IMR-90 (cell line): ENCODE measurements around the gene GCSAM. TPM values are rescaled to one million over a fixed set of nuclear protein-coding genes. Genes with fewer than 3 reads are reported as not detected.

Experiments used
- ATAC-seq: fragments of 200-7000 bp; cut with Tn5 transposase; 2 replicates; pipeline ENCODE4 v1.9.1; 2020; ENCODE audit warnings: low read depth, mild to moderate bottlenecking, moderate library complexity
- BruUV-seq: library from RNA; stranded (reverse); fragments of 400-500 nt; replicated peaks from 2 replicates; lab custom pipeline; 2021; lab: Mats Ljungman, UMichigan
- CTCF ChIA-PET: fragments of 300-600 bp; formaldehyde crosslinking; extraction: SDS; loops from one replicate; lab custom pipeline; 2021; ENCODE audit warnings: antibody characterized with exemption; lab: Yijun Ruan, JAX
- POLR2A ChIA-PET: fragments of 300-600 bp; sonication (Branson Sonifier 250); formaldehyde crosslinking; loops from one replicate; lab custom pipeline; 2022; ENCODE audit warnings: antibody characterized with exemption; ENCODE audit not compliant: unreplicated experiment; lab: Charles Lee
- DNase-seq: peaks from one replicate; pipeline ENCODE4 v3.0.0; 2013
- H2AFZ ChIP-seq: replicated peaks from 2 replicates; pipeline ENCODE3; 2013; ENCODE audit warnings: low read length, mild to moderate bottlenecking; ENCODE audit not compliant: poor library complexity
- H2AK5ac ChIP-seq: 2 replicates; pipeline ENCODE4 v1.6.1; 2013; ENCODE audit warnings: low read depth, low read length, inconsistent platforms
- H2AK9ac ChIP-seq: replicated peaks from 2 replicates; pipeline ENCODE3; 2013; ENCODE audit warnings: mild to moderate bottlenecking, low read depth, low read length, moderate library complexity; ENCODE audit not compliant: poor library complexity
- H2BK120ac ChIP-seq: 2 replicates; pipeline ENCODE4 v1.6.1; 2013; ENCODE audit warnings: low read depth, low read length, inconsistent platforms
- H2BK15ac ChIP-seq: 3 replicates; pipeline ENCODE4 v1.6.1; 2013; ENCODE audit warnings: low read depth, low read length, inconsistent platforms
- H2BK20ac ChIP-seq: 2 replicates; pipeline ENCODE4 v1.6.1; 2013; ENCODE audit warnings: low read depth, mild to moderate bottlenecking, inconsistent platforms, low read length, moderate library complexity
- H2BK5ac ChIP-seq: 2 replicates; pipeline ENCODE4 v1.6.1; 2013; ENCODE audit warnings: mild to moderate bottlenecking, low read depth, low read length, inconsistent platforms; ENCODE audit not compliant: poor library complexity, severe bottlenecking
- H3K14ac ChIP-seq: replicated peaks from 2 replicates; pipeline ENCODE4 v1.6.1; 2013; ENCODE audit warnings: low read depth, low read length, inconsistent platforms
- H3K18ac ChIP-seq: 2 replicates; pipeline ENCODE4 v1.6.1; 2013; ENCODE audit warnings: low read depth, low read length, control low read depth
- H3K23ac ChIP-seq: 2 replicates; pipeline ENCODE4 v1.6.1; 2013; ENCODE audit warnings: low read depth, low read length, inconsistent platforms
- H3K27ac ChIP-seq: 2 replicates; pipeline ENCODE4 v1.5.1; 2013; ENCODE audit warnings: mild to moderate bottlenecking, control low read depth, low read length; ENCODE audit not compliant: insufficient read depth
- H3K27me3 ChIP-seq: 2 replicates; pipeline ENCODE4 v1.6.1; 2013; ENCODE audit warnings: low read length; ENCODE audit not compliant: control insufficient read depth, insufficient read depth
- H3K36me3 ChIP-seq: 2 replicates; pipeline ENCODE4 v1.6.1; 2013; ENCODE audit warnings: low read length, mixed read lengths; ENCODE audit not compliant: control insufficient read depth, insufficient read depth
- H3K4ac ChIP-seq: 2 replicates; pipeline ENCODE4 v1.6.1; 2013; ENCODE audit warnings: low read depth, low read length, inconsistent platforms
- H3K4me1 ChIP-seq: 2 replicates; pipeline ENCODE4 v1.6.1; 2013; ENCODE audit warnings: low read length, mixed read lengths; ENCODE audit not compliant: control insufficient read depth, insufficient read depth
- H3K4me2 ChIP-seq: 2 replicates; pipeline ENCODE4 v1.6.1; 2013; ENCODE audit warnings: low read depth, mild to moderate bottlenecking, control low read depth, low read length, moderate library complexity
- H3K4me3 ChIP-seq: 2 replicates; pipeline ENCODE4 v1.5.1; 2013; ENCODE audit warnings: low read depth, mild to moderate bottlenecking, control low read depth, low read length, moderate library complexity; ENCODE audit not compliant: insufficient read depth
- H3K56ac ChIP-seq: 2 replicates; pipeline ENCODE4 v1.6.1; 2013; ENCODE audit warnings: low read length, inconsistent platforms; ENCODE audit not compliant: insufficient read depth; ENCODE audit errors: extremely low read depth
- H3K79me1 ChIP-seq, 2 experiments: 2 replicates each; pipeline ENCODE4 v1.6.1; 2013; ENCODE audit warnings: low read length in 2 of 2, inconsistent platforms in 1 of 2, low read depth in 1 of 2
- H3K9ac ChIP-seq: 2 replicates; pipeline ENCODE4 v1.6.1; 2013; ENCODE audit warnings: low read depth, low read length, control low read depth
- H3K9me1 ChIP-seq: 2 replicates; pipeline ENCODE4 v1.6.1; 2013; ENCODE audit warnings: low read length, inconsistent platforms; ENCODE audit not compliant: insufficient read depth
- H3K9me3 ChIP-seq: 2 replicates; pipeline ENCODE4 v1.6.1; 2013; ENCODE audit warnings: low read length; ENCODE audit not compliant: control insufficient read depth, insufficient read depth
- H4K20me1 ChIP-seq: 2 replicates; pipeline ENCODE4 v1.6.1; 2013; ENCODE audit warnings: low read length, inconsistent platforms; ENCODE audit not compliant: insufficient read depth
- H4K5ac ChIP-seq: 2 replicates; pipeline ENCODE4 v1.6.1; 2013; ENCODE audit warnings: mild to moderate bottlenecking, low read depth, low read length, control low read depth
- H4K8ac ChIP-seq, 2 experiments: 2 replicates each; pipeline ENCODE4 v1.6.1; 2013; ENCODE audit warnings: low read depth in 2 of 2, low read length in 2 of 2, control low read depth in 1 of 2, inconsistent platforms in 1 of 2
- H4K91ac ChIP-seq: 2 replicates; pipeline ENCODE4 v1.6.1; 2013; ENCODE audit warnings: low read depth, low read length, inconsistent platforms; ENCODE audit not compliant: insufficient read depth
- BHLHE40 ChIP-seq: fragments of 150-350 bp; IDR thresholded peaks from 2 replicates; pipeline ENCODE4 v1.6.1; 2016; ENCODE audit warnings: mild to moderate bottlenecking, low read depth, low read length
- CEBPB ChIP-seq: IDR thresholded peaks from 2 replicates; pipeline ENCODE4 v1.6.1; 2012; ENCODE audit warnings: low read depth, low read length, improper control_type of control experiment
- CTCF ChIP-seq: conservative IDR thresholded peaks from 2 replicates; pipeline ENCODE4 v1.5.1; 2012; ENCODE audit warnings: mild to moderate bottlenecking, low read depth, low read length, improper control_type of control experiment
- ELK1 ChIP-seq: fragments of 150-350 bp; IDR thresholded peaks from 2 replicates; pipeline ENCODE4 v1.6.1; 2016; ENCODE audit warnings: low read depth, mild to moderate bottlenecking, low read length, moderate library complexity, borderline replicate concordance
- FOS ChIP-seq: fragments of 150-350 bp; IDR thresholded peaks from 2 replicates; pipeline ENCODE4 v1.6.1; 2016; ENCODE audit warnings: low read depth, low read length
- MAFK ChIP-seq: IDR thresholded peaks from 2 replicates; pipeline ENCODE4 v1.6.1; 2012; ENCODE audit warnings: low read depth, low read length, improper control_type of control experiment
- MXI1 ChIP-seq: IDR thresholded peaks from 2 replicates; pipeline ENCODE4 v1.6.1; 2012; ENCODE audit warnings: low read depth, mild to moderate bottlenecking, low read length, moderate library complexity, borderline replicate concordance
- NFE2L2 ChIP-seq: fragments of 150-350 bp; IDR thresholded peaks from 2 replicates; pipeline ENCODE4 v1.6.1; 2016; ENCODE audit warnings: low read depth, mild to moderate bottlenecking, low read length
- POLR2A ChIP-seq: IDR thresholded peaks from 2 replicates; pipeline ENCODE4 v1.6.1; 2012; ENCODE audit warnings: mild to moderate bottlenecking, low read depth, low read length
- RCOR1 ChIP-seq: IDR thresholded peaks from 2 replicates; pipeline ENCODE4 v1.6.1; 2012; ENCODE audit warnings: mild to moderate bottlenecking, low read length, improper control_type of control experiment; ENCODE audit not compliant: insufficient replicate concordance
- USF2 ChIP-seq: fragments of 150-350 bp; IDR thresholded peaks from 2 replicates; pipeline ENCODE4 v1.6.1; 2017; ENCODE audit warnings: mild to moderate bottlenecking, antibody characterized with exemption, low read length, low read depth
- WGBS, 2 experiments: methylation state at CpG; one replicate each; pipeline versions ENCODE4 v1.1.5 to v1.1.7; 2013; ENCODE audit warnings: missing lambda C conversion rate in 2 of 2; ENCODE audit not compliant: insufficient read length in 1 of 2; ENCODE audit errors: extremely low coverage in 2 of 2; 5-methylcytosine and 5-hydroxymethylcytosine counted together
- dilution Hi-C: fragments of 300-500 bp; cut with HindIII; formaldehyde crosslinking; loops from one replicate; pipeline ENCODE4 v1.14.3; 2018; ENCODE audit warnings: low sequenced_read_pairs; ENCODE audit not compliant: unreplicated experiment
- in situ Hi-C: fragments of 300-500 bp; cut with MboI; formaldehyde crosslinking; loops from 3 replicates; pipeline ENCODE4 v1.14.3; 2019; ENCODE audit warnings: low sequenced_read_pairs, inconsistent platforms, mixed read lengths
- intact Hi-C: fragments of 100-400 bp; cut with micrococcal nuclease; formaldehyde crosslinking; loops from 2 replicates; pipeline ENCODE4 v1.10.0; 2022
- polyA plus RNA-seq, 3 experiments: library from polyadenylated mRNA; depleted of rRNA; stranded (reverse); fragments of >200 nt; gene quantifications; 2 replicates each; pipeline ENCODE4 v1.2.3, GENCODE V29; 2012; ENCODE audit warnings: low replicate concordance in 1 of 3
- total RNA-seq: library from RNA; depleted of rRNA; stranded (reverse); fragments of >200 nt; gene quantifications from 2 replicates; pipeline ENCODE4 v1.2.3, GENCODE V29; 2012

GCSAM gene
- total and polyA plus RNA-seq, 2 of the 4 experiments (the other 2 are of a cell fraction) = not detected

DNA sequence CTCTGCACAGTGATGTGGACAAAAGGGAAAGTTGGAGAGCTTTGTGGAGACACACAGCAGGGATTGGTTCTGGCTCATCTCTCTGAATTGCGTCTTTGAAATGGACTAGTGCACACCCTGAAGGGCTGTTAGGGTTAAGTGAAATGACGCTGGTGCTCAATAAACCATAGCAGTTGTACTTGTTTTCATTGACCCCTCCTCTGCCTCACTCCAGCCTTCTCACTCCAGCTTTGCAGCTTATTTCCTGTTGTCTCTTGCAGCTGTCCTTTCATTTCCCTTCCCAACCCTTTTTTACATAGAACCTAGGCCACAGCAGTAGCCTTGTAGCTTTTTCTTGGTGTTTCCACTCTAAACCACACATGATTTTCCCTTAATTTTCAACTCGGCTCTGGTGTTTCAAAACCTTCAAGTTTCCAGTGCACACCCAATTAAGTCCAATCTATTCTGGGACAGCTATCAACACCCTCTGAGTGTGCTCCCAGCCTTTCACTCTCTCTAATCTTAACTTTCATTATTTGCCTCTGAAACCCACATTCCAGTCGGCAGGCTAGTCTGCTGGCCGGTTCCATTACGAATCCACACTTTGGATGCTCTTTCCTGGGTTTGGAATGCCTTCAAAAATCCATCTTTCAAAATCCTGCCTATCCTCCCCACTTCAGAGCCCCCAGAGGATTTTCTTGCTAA, 40.4 kb downstream of the GCSAM start (continued):
- TF ChIP-seq USF2 (no peak), CEBPB (no peak)

DNA sequence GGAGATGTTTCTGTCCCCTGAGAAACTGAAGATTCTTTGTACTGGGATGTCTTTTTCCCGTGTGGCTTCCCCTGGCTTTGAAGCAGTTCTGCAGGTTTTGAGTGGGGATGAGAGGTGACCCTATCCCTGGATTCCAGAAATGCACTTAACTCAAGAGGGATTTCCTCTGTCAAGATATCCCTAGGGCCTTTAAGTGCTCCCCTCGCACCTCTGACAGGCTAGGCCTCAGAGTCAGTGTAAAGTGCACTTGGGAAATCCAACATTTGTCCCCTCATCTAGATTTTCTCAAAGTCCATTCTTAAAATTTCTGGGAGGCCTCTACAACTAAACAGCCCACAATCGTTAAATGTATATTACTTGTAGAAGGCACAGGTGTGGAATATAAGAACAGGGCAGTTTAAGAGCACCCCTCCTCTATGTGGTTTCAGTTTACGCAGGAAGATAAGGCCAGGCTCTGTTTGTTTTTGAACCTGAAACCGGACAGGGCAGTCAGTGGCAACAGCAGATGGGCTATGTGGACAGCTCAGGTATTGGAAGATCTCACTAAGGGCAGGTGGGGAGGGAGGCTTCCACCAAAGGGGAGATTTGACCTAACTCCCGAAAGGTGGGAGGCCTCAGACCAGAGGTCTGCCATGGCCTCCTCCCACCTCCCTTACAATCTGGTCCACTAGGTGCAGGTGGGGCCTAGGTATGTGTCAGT, 42.0 kb downstream of the GCSAM start:
- no CpG with 5 or more reads among the region's 6 CpGs for WGBS, 2 experiments
- Histone ChIP-seq H3K9ac (no peak overlapping the region), H3K23ac (0 out of 2 replicates have a peak overlapping the region, but pooled peaks have one; percentile 12), H3K9me3 (peaks cover 3% of the 10 kb centered on the region; the same call in 1 of the 2 replicates), H3K27me3 (no peaks in the 10 kb centered on the region), H4K8ac (no peak overlapping the region), H2AK5ac (no peak overlapping the region), H2BK15ac (no peak overlapping the region), H2AK9ac (no peak overlapping the region), H3K36me3 (no peaks in the 10 kb centered on the region), H3K4me3 (no peak overlapping the region), H3K18ac (no peak overlapping the region), H3K56ac (no peak overlapping the region), H3K4me1 (peaks cover 12% of the 10 kb centered on the region), H2BK5ac (no peak overlapping the region), H3K9me1 (peaks cover 13% of the 10 kb centered on the region; the same call in 1 of the 2 replicates), H3K4me2 (no peak overlapping the region), H2BK20ac (peak overlapping the region; percentile 34; the same call in 1 of the 2 replicates), H2BK120ac (no peak overlapping the region), H4K20me1 (no peaks in the 10 kb centered on the region), H3K27ac (no peak overlapping the region), H2AFZ (no peak overlapping the region), H3K4ac (no peak overlapping the region), H4K5ac (no peak overlapping the region; the same call in 1 of the 2 replicates), H4K91ac (no peak overlapping the region; the same call in 1 of the 2 replicates), H3K14ac (no peak overlapping the region), H3K79me1 (peaks cover 16 to 58% of the 10 kb centered on the region in 2 experiments; a peak in 3 of 4 replicates)
- ChIA-PET POLR2A (no interaction called here), CTCF (interaction anchor here (0.7 kb wide), 1 partner anchor 776 kb away, joined by 5 read pairs; no protein-coding TSS in a partner anchor)
- in situ Hi-C loops (no loop called here), intact Hi-C loops (no loop called here), dilution Hi-C loops (no loop called here)
- no peak for DNase-seq
- no peak for ATAC-seq
- TF ChIP-seq CEBPB = no peak
- TF ChIP-seq NFE2L2 = no peak
- TF ChIP-seq FOS = no peak
- TF ChIP-seq POLR2A = no peak
- no peak for TF ChIP-seq ELK1
- no peak for TF ChIP-seq BHLHE40
- no peak for TF ChIP-seq CTCF
- no peak for TF ChIP-seq RCOR1
- TF ChIP-seq MXI1 = no peak
- no peak for TF ChIP-seq MAFK
- BruUV-seq = no TSS peak
